Trophoblast cell (in vitro differentiated cells and primary cell): Measurements from ENCODE around the gene LRBA.

ENCODE experiments used
- DNase-seq, 2 donors: peaks; one replicate each; pipeline ENCODE4 v3.0.0-alpha.2; 2016
- H2AFZ ChIP-seq: 2 replicates; pipeline ENCODE4 v1.6.1; 2013; ENCODE audit warnings: low read length, moderate library complexity, mild to moderate bottlenecking; ENCODE audit not compliant: insufficient read depth, poor library complexity
- H2AK5ac ChIP-seq: 2 replicates; pipeline ENCODE4 v1.6.1; 2013; ENCODE audit warnings: mild to moderate bottlenecking, low read length
- H2BK120ac ChIP-seq: 2 replicates; pipeline ENCODE4 v1.6.1; 2013; ENCODE audit warnings: low read length, mild to moderate bottlenecking, moderate library complexity; ENCODE audit not compliant: insufficient read depth, poor library complexity
- H2BK12ac ChIP-seq: 2 replicates; pipeline ENCODE4 v1.6.1; 2013; ENCODE audit warnings: mild to moderate bottlenecking, low read length, moderate library complexity
- H2BK5ac ChIP-seq: 2 replicates; pipeline ENCODE4 v1.6.1; 2013; ENCODE audit warnings: low read length, low read depth, moderate library complexity, mild to moderate bottlenecking; ENCODE audit not compliant: poor library complexity
- H3K14ac ChIP-seq: 2 replicates; pipeline ENCODE4 v1.6.1; 2013; ENCODE audit warnings: mild to moderate bottlenecking, low read length
- H3K18ac ChIP-seq: 2 replicates; pipeline ENCODE4 v1.6.1; 2013; ENCODE audit warnings: mild to moderate bottlenecking, low read length
- H3K23ac ChIP-seq: 2 replicates; pipeline ENCODE4 v1.6.1; 2013; ENCODE audit warnings: low read length
- H3K27ac ChIP-seq: 2 replicates; pipeline ENCODE4 v1.5.1; 2013; ENCODE audit warnings: low read depth, mild to moderate bottlenecking, inconsistent platforms, low read length, moderate library complexity
- H3K27me3 ChIP-seq: 2 replicates; pipeline ENCODE4 v1.6.1; 2013; ENCODE audit warnings: inconsistent platforms, mild to moderate bottlenecking, low read length, moderate library complexity; ENCODE audit not compliant: insufficient read depth
- H3K36me3 ChIP-seq, 2 experiments: 1 replicate in 1 of 2; 2 replicates in 1 of 2; pipeline ENCODE4 v1.6.1; 2013; ENCODE audit warnings: low read length in 2 of 2, mild to moderate bottlenecking in 2 of 2, moderate library complexity in 1 of 2; ENCODE audit not compliant: insufficient read depth in 2 of 2, control insufficient read depth in 1 of 2
- H3K4ac ChIP-seq: 2 replicates; pipeline ENCODE4 v1.6.1; 2013; ENCODE audit warnings: low read depth, mild to moderate bottlenecking, low read length, moderate library complexity
- H3K4me1 ChIP-seq, 2 experiments: 1 replicate in 1 of 2; 2 replicates in 1 of 2; pipeline ENCODE4 v1.6.1; 2013; ENCODE audit warnings: low read length in 2 of 2, mild to moderate bottlenecking in 2 of 2, moderate library complexity in 1 of 2; ENCODE audit not compliant: insufficient read depth in 2 of 2, control insufficient read depth in 1 of 2
- H3K4me2 ChIP-seq: 2 replicates; pipeline ENCODE4 v1.6.1; 2013; ENCODE audit warnings: inconsistent platforms, mild to moderate bottlenecking, low read length, moderate library complexity
- H3K4me3 ChIP-seq: 2 replicates; pipeline ENCODE4 v1.5.1; 2013; ENCODE audit warnings: mild to moderate bottlenecking, low read depth, low read length, inconsistent platforms
- H3K79me1 ChIP-seq: one replicate; pipeline ENCODE4 v1.6.1; 2013; ENCODE audit warnings: low read length
- H3K79me2 ChIP-seq: 2 replicates; pipeline ENCODE4 v1.6.1; 2013; ENCODE audit warnings: low read length, mild to moderate bottlenecking; ENCODE audit not compliant: control insufficient read depth, insufficient read depth, poor library complexity
- H3K9ac ChIP-seq: 2 replicates; pipeline ENCODE4 v1.6.1; 2013; ENCODE audit warnings: mild to moderate bottlenecking, low read length
- H3K9me3 ChIP-seq: 2 replicates; pipeline ENCODE4 v1.6.1; 2013; ENCODE audit warnings: low read depth, mild to moderate bottlenecking, control low read depth, inconsistent platforms, low read length; ENCODE audit not compliant: insufficient read depth
- H4K12ac ChIP-seq: 2 replicates; pipeline ENCODE4 v1.6.1; 2013; ENCODE audit warnings: low read depth, mild to moderate bottlenecking, low read length, moderate library complexity
- H4K8ac ChIP-seq: 2 replicates; pipeline ENCODE4 v1.6.1; 2013; ENCODE audit warnings: low read depth, mild to moderate bottlenecking, low read length, moderate library complexity
- H4K91ac ChIP-seq: one replicate; pipeline ENCODE4 v1.6.1; 2013; ENCODE audit warnings: low read depth, mild to moderate bottlenecking, low read length, moderate library complexity
- WGBS: extraction: QIAGEN DNeasy Blood & Tissue Kit; methylation state at CpG from one replicate; pipeline ENCODE4 v1.1.7; 2013; ENCODE audit warnings: missing lambda C conversion rate; ENCODE audit not compliant: insufficient read length, insufficient coverage; ENCODE audit errors: extremely low coverage; 5-methylcytosine and 5-hydroxymethylcytosine counted together

The LRBA gene

GRCh38 chr4:150525321-150525868 is 489.7 kb downstream of the LRBA start:
- Histone ChIP-seq H3K36me3 (no peaks in the 10 kb centered on the region), H3K9ac (no peak overlapping the region), H3K27me3 (no peaks in the 10 kb centered on the region), H3K9me3 (no peaks in the 10 kb centered on the region), H3K79me2 (no peaks in the 10 kb centered on the region), H3K4me1 (no peaks in the 10 kb centered on the region), H2AK5ac (no peak overlapping the region), H4K12ac (no peak overlapping the region), H2AFZ (no peak overlapping the region), H3K4me3 (no peak overlapping the region), H3K23ac (no peak overlapping the region), H2BK5ac (no peak overlapping the region), H2BK12ac (no peak overlapping the region), H3K18ac (no peak overlapping the region), H4K8ac (no peak overlapping the region), H3K79me1 (no peaks in the 10 kb centered on the region), H3K4me2 (no peak overlapping the region), H3K14ac (no peak overlapping the region), H2BK120ac (no peak overlapping the region), H4K91ac (no peak overlapping the region), H3K27ac (no peak overlapping the region), H3K4ac (no peak overlapping the region)
- DNase-seq: peak in 1 of 2 donors; percentile 72
- no CpG with 5 or more reads among the region's 3 CpGs for WGBS

- Histone ChIP-seq H3K9me3 (no peaks in the 10 kb centered on the region), H2BK5ac (no peak overlapping the region), H3K79me1 (no peaks in the 10 kb centered on the region), H3K9ac (no peak overlapping the region), H2AFZ (no peak overlapping the region), H3K27ac (no peak overlapping the region), H3K27me3 (no peaks in the 10 kb centered on the region), H3K14ac (no peak overlapping the region), H2BK12ac (no peak overlapping the region), H4K8ac (no peak overlapping the region), H3K23ac (no peak overlapping the region), H3K4ac (no peak overlapping the region), H3K79me2 (no peaks in the 10 kb centered on the region), H3K4me2 (no peak overlapping the region), H2BK120ac (no peak overlapping the region), H4K91ac (no peak overlapping the region), H3K18ac (no peak overlapping the region), H4K12ac (no peak overlapping the region), H3K4me1 (no peaks in the 10 kb centered on the region), H3K4me3 (no peak overlapping the region), H2AK5ac (no peak overlapping the region), H3K36me3 (no peaks in the 10 kb centered on the region)
- peak in 1 of 2 donors; percentile 29 for DNase-seq
- no CpG with 5 or more reads among the region's 3 CpGs for WGBS
These were observed 496.5 kb downstream of the LRBA start for GRCh38 chr4:150518559-150518958.

GRCh38 chr4:150515135-150515534 is 499.9 kb downstream of the LRBA start:
- Histone ChIP-seq H3K27ac (no peak overlapping the region), H2BK5ac (no peak overlapping the region), H3K14ac (no peak overlapping the region), H3K4ac (no peak overlapping the region), H3K27me3 (no peaks in the 10 kb centered on the region), H3K9ac (no peak overlapping the region), H3K79me2 (no peaks in the 10 kb centered on the region), H3K4me3 (no peak overlapping the region), H2AK5ac (no peak overlapping the region), H3K23ac (no peak overlapping the region), H3K4me1 (no peaks in the 10 kb centered on the region), H2AFZ (no peak overlapping the region), H3K79me1 (no peaks in the 10 kb centered on the region), H3K36me3 (no peaks in the 10 kb centered on the region), H3K4me2 (no peak overlapping the region), H2BK120ac (no peak overlapping the region), H4K8ac (no peak overlapping the region), H4K12ac (no peak overlapping the region), H3K18ac (no peak overlapping the region), H4K91ac (no peak overlapping the region), H2BK12ac (no peak overlapping the region), H3K9me3 (no peaks in the 10 kb centered on the region)
- DNase-seq: no peak
- no CpG with 5 or more reads among the region's 1 CpG for WGBS

- H3K23ac ChIP-seq: no peak overlapping the region
- H3K4ac ChIP-seq: no peak overlapping the region
- no peak overlapping the region for H3K9ac ChIP-seq
- no peaks in the 10 kb centered on the region for H3K36me3 ChIP-seq
- no peak for DNase-seq
- no peak overlapping the region for H2BK12ac ChIP-seq
- H3K27me3 ChIP-seq: no peaks in the 10 kb centered on the region
- H2BK120ac ChIP-seq: no peak overlapping the region
- no peaks in the 10 kb centered on the region for H3K79me2 ChIP-seq
- H3K14ac ChIP-seq: no peak overlapping the region
- no CpG with 5 or more reads among the region's 6 CpGs for WGBS
- no peak overlapping the region for H2AK5ac ChIP-seq
- no peaks in the 10 kb centered on the region for H3K79me1 ChIP-seq
- H2AFZ ChIP-seq: no peak overlapping the region
- no peak overlapping the region for H3K18ac ChIP-seq
- H4K12ac ChIP-seq: no peak overlapping the region
- no peaks in the 10 kb centered on the region for H3K9me3 ChIP-seq
- no peak overlapping the region for H3K27ac ChIP-seq
- H3K4me1 ChIP-seq: no peaks in the 10 kb centered on the region
- H2BK5ac ChIP-seq: no peak overlapping the region
- no peak overlapping the region for H3K4me3 ChIP-seq
- H4K91ac ChIP-seq: no peak overlapping the region
- no peak overlapping the region for H4K8ac ChIP-seq
- H3K4me2 ChIP-seq: no peak overlapping the region
These were observed 500.4 kb downstream of the LRBA start for GRCh38 chr4:150514709-150515108.
